Activated CD8-positive, alpha-beta T cell treated with anti-CD3 and anti-CD28 coated beads for 36 hours (primary cell): ENCODE data around the gene AAMP. TPM values are rescaled to one million over a fixed set of nuclear protein-coding genes. Genes with fewer than 3 reads are reported as not detected.
A peak's percentile ranks its signal among the peaks of the same experiment; 100 is the strongest.

Experiments
- ATAC-seq: fragments of 200-7000 bp; cut with Tn5 transposase; one replicate; pipeline ENCODE4 v1.10.0; 2021; ENCODE audit warnings: mild to moderate bottlenecking, moderate library complexity
- CTCF ChIA-PET: fragments of 350-600 bp; sonication (Branson Sonifier 250); formaldehyde crosslinking; loops from one replicate; lab custom pipeline; 2021; ENCODE audit warnings: antibody characterized with exemption; lab: Charles Lee
- POLR2A ChIA-PET: fragments of 350-600 bp; sonication (Branson Sonifier 250); formaldehyde crosslinking; loops from one replicate; lab custom pipeline; 2021; ENCODE audit warnings: antibody characterized with exemption; lab: Charles Lee
- DNase-seq: peaks from one replicate; pipeline ENCODE4 v3.0.0-alpha.2; 2020
- H3K27ac Mint-ChIP-seq: one replicate; pipeline ENCODE4 v1.8.0; 2021; ENCODE audit warnings: mild to moderate bottlenecking, mixed read lengths
- H3K27me3 Mint-ChIP-seq: one replicate; pipeline ENCODE4 v1.8.0; 2021; ENCODE audit warnings: mixed read lengths
- H3K36me3 Mint-ChIP-seq: one replicate; pipeline ENCODE4 v1.8.0; 2021; ENCODE audit warnings: low read depth, mixed read lengths
- H3K4me1 Mint-ChIP-seq: one replicate; pipeline ENCODE4 v1.8.0; 2021; ENCODE audit warnings: low read depth, mixed read lengths
- H3K4me3 Mint-ChIP-seq: one replicate; pipeline ENCODE4 v1.8.0; 2021; ENCODE audit warnings: mild to moderate bottlenecking, moderate library complexity, mixed read lengths
- H3K9me3 Mint-ChIP-seq: one replicate; pipeline ENCODE4 v1.8.0; 2021; ENCODE audit warnings: mixed read lengths
- CTCF ChIP-seq: fragments of 200-600 bp; IDR thresholded peaks from one replicate; pipeline ENCODE4 v1.8.0; 2022; ENCODE audit warnings: antibody characterized with exemption, mild to moderate bottlenecking
- intact Hi-C: fragments of 100-400 bp; cut with micrococcal nuclease; formaldehyde crosslinking; loops from one replicate; pipeline ENCODE4 v1.10.0; 2022
- total RNA-seq, 2 experiments: library from RNA; stranded (reverse); gene quantifications; one replicate each; pipeline ENCODE4 v1.2.3, GENCODE V29; 2021

Gene AAMP
- total RNA-seq, 2 experiments from 2014 or later, result 75.8 to 82.8 TPM

DNA sequence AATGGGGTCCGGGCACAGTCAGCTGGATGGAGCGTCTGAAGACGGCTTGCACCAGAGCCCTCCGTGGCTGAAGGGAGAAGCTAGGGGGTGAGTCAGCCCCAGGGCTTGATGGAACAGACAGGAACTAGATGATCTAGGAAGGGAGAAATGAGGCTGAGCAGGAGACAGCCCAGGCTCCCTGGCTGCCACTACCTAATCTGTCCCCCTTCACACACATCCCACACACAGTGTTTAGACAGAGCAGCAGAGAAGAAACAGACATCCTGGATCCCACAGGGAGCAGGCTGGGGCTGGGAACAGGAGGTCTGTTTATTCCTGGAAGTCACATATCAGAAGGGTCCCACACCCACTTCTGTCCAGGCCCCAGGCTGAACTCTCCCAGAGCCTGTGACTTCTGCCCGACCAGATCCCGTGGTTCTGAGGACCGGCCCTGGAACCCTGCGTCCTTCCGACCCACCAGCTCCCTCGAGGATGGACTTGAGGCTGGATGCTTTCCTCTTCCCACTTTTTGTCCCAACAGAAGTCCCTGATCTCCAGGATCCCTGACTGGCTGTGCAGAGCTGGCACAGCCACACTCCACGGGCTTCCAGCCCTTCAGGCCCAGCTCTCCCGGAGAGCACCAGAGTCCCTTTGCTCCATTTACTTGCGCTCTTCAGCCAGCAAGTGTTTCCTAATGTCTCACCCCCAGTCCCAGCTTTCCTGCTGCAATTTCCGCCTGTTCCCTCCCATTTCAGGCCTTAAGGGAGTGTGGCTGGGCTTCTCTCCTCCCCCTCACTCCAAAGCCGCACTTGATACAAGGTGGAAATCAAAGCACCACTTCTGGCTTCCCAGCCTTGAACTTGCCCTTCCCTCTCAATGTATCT, 10.6 kb downstream of the AAMP start:
- ATAC-seq, result no peak
- Mint-ChIP-seq H3K36me3 (peaks cover 16% of the 10 kb centered on the region), H3K27ac (peak overlapping the region; percentile 62), H3K4me3 (no peak overlapping the region), H3K9me3 (no peaks in the 10 kb centered on the region), H3K4me1 (peaks cover 31% of the 10 kb centered on the region), H3K27me3 (no peaks in the 10 kb centered on the region)
- ChIA-PET CTCF (interaction anchor here (0.9 to 3.7 kb wide), 9 partner anchors 11 to 92 kb away, joined by 3 to 27 read pairs (median 4); partner anchors contain the start of genes AAMP, CXCR1 and PNKD), POLR2A (interaction anchor here (0.6 to 4.7 kb wide), 7 partner anchors 8 to 43 kb away, joined by 3 to 15 read pairs (median 7); partner anchors contain the start of genes AAMP and PNKD)
- intact Hi-C loops, result loop anchor here (5.0 kb wide), 2 partner anchors 37 to 72 kb away; no protein-coding TSS in a partner anchor
- DNase-seq, result no peak
- TF ChIP-seq CTCF, result no peak

- Mint-ChIP-seq H3K27ac (peak overlapping the region; percentile 87), H3K27me3 (no peaks in the 10 kb centered on the region), H3K4me3 (no peak overlapping the region), H3K4me1 (peaks cover 27% of the 10 kb centered on the region), H3K9me3 (no peaks in the 10 kb centered on the region), H3K36me3 (peaks cover 25% of the 10 kb centered on the region)
- POLR2A ChIA-PET, result interaction anchor here (0.8 to 2.3 kb wide), 9 partner anchors 10 to 72 kb away, joined by 3 to 10 read pairs (median 4); partner anchors contain the start of genes AAMP and PNKD
- peak; percentile 84 for ATAC-seq
- CTCF ChIA-PET, result interaction anchor here (0.6 to 4.7 kb wide), 27 partner anchors 10 to 135 kb away, joined by 3 to 41 read pairs (median 4); partner anchors contain the start of genes AAMP, ARPC2 and PNKD
- peak; percentile 62 for TF ChIP-seq CTCF
- peak; percentile 80 for DNase-seq
- intact Hi-C loops, result loop anchor here (5.0 kb wide), 2 partner anchors 35 to 70 kb away; no protein-coding TSS in a partner anchor
Measured at GRCh38 chr2:218257390-218257981, 12.5 kb downstream of the AAMP start.

DNA sequence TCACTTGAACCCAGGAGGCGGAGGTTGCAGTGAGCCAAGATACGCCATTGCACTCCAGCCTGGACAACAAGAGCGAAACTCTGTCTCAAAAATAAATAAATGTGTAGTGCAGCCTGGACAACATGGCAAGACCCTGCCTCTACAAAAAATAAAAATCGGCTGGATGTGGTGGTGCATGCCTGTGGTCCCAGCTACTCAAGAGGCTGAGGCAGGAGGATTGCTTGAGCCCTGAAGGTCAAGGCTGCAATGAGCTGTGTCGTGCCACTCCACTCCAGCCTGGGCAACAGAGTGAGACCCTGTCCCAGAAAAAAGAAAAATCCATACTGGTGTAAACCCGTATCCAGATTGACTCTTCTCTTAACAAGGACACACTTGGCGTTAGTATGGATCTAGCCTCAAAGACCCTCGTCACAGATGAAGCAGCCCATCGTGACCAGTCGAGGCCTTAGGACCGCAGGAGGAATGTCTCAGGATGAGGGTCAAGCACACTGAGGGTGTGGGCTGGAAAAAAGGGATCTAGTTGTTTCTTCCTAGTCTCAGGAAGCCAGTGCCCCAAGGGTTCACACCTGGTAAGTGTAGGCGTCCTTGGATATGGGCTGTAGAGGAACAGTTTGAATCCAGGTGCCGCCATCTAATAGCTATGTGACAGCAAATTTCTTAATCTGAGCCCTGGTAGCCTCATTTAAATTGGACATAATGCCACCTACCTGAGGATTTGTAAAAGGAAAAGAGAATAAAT, 13.2 kb downstream of the AAMP start:
- ATAC-seq (no peak), DNase-seq (no peak)
- CTCF ChIA-PET, result interaction anchor here (0.6 to 4.7 kb wide), 29 partner anchors 9 to 391 kb away, joined by 3 to 41 read pairs (median 4); partner anchors contain the start of genes AAMP, ARPC2 and PNKD
- Mint-ChIP-seq H3K4me1 (peaks cover 31% of the 10 kb centered on the region), H3K36me3 (peaks cover 32% of the 10 kb centered on the region), H3K4me3 (no peak overlapping the region), H3K27me3 (no peaks in the 10 kb centered on the region), H3K9me3 (no peaks in the 10 kb centered on the region), H3K27ac (peak overlapping the region; percentile 87)
- TF ChIP-seq CTCF, result no peak
- POLR2A ChIA-PET, result interaction anchor here (0.8 to 1.9 kb wide), 9 partner anchors 9 to 89 kb away, joined by 3 to 6 read pairs (median 4); partner anchors contain the start of genes AAMP and PNKD
- intact Hi-C loops, result loop anchor here (5.0 kb wide), 2 partner anchors 34 to 69 kb away; no protein-coding TSS in a partner anchor

GRCh38 chr2:218255446-218255845, 14.5 kb downstream of the AAMP start:
- POLR2A ChIA-PET, result interaction anchor here (0.7 to 4.2 kb wide), 9 partner anchors 10 to 68 kb away, joined by 3 to 31 read pairs (median 4); no protein-coding TSS in a partner anchor
- CTCF ChIA-PET, result interaction anchor here (0.9 to 4.7 kb wide), 6 partner anchors 12 to 393 kb away, joined by 3 to 41 read pairs (median 4); no protein-coding TSS in a partner anchor
- H3K4me3 Mint-ChIP-seq, result no peak overlapping the region
- peaks cover 31% of the 10 kb centered on the region for H3K4me1 Mint-ChIP-seq
- no peak for DNase-seq
- TF ChIP-seq CTCF, result no peak
- peak overlapping the region; percentile 75 for H3K27ac Mint-ChIP-seq
- no peaks in the 10 kb centered on the region for H3K27me3 Mint-ChIP-seq
- H3K9me3 Mint-ChIP-seq, result no peaks in the 10 kb centered on the region
- intact Hi-C loops, result loop anchor here (5.0 kb wide), 2 partner anchors 33 to 68 kb away; no protein-coding TSS in a partner anchor
- peaks cover 40% of the 10 kb centered on the region for H3K36me3 Mint-ChIP-seq
- peak; percentile 21 for ATAC-seq
